NCI-H1417 treated with DMSO at 0.1 percent for 48 hours (cell line): ENCODE results near the gene EXTL1.

ENCODE experiments used
- DNase-seq: peaks from one replicate; lab custom pipeline; 2025; lab: John Stamatoyannopoulos, UW

The EXTL1 gene

GRCh38 chr1:26023009-26023408 is 1.4 kb downstream of the EXTL1 start:
- no peak for DNase-seq

GRCh38 chr1:26023826-26024225 is 2.3 kb downstream of the EXTL1 start:
- no peak for DNase-seq

GRCh38 chr1:26025060-26025459 is 3.5 kb downstream of the EXTL1 start:
- no peak for DNase-seq

GRCh38 chr1:26025517-26025916 is 3.9 kb downstream of the EXTL1 start:
- DNase-seq: no peak

- no peak for DNase-seq
Observed at GRCh38 chr1:26027716-26028489, 6.3 kb downstream of the EXTL1 start.

- no peak for DNase-seq
Observed at GRCh38 chr1:26028490-26028980, 7.0 kb downstream of the EXTL1 start.

- DNase-seq: no peak
Observed at GRCh38 chr1:26029054-26029863, 7.7 kb downstream of the EXTL1 start.

GRCh38 chr1:26029864-26030481 is 8.4 kb downstream of the EXTL1 start:
- DNase-seq: no peak

- no peak for DNase-seq
Observed at GRCh38 chr1:26031196-26031595, 9.6 kb downstream of the EXTL1 start.

- no peak for DNase-seq
Observed at GRCh38 chr1:26031611-26032220, 10.1 kb downstream of the EXTL1 start.

- DNase-seq: no peak
Observed at GRCh38 chr1:26032656-26033357, 11.2 kb downstream of the EXTL1 start.

- DNase-seq: no peak
Observed at GRCh38 chr1:26034504-26035202, 13.1 kb downstream of the EXTL1 start.

- DNase-seq: peak; percentile 57
Observed at GRCh38 chr1:26035203-26035958, 13.8 kb downstream of the EXTL1 start.

- no peak for DNase-seq
Observed at GRCh38 chr1:26035959-26036755, 14.6 kb downstream of the EXTL1 start.

- DNase-seq: no peak
Observed at GRCh38 chr1:26036756-26037281, 15.2 kb downstream of the EXTL1 start.

GRCh38 chr1:26037904-26038303 is 16.3 kb downstream of the EXTL1 start:
- DNase-seq: no peak

GRCh38 chr1:26038477-26038876 is 16.9 kb downstream of the EXTL1 start:
- no peak for DNase-seq

- DNase-seq: no peak
Observed at GRCh38 chr1:26038904-26039303, 17.3 kb downstream of the EXTL1 start.

GRCh38 chr1:26041401-26041800 is 19.8 kb downstream of the EXTL1 start:
- DNase-seq: no peak
